Activated CD4-positive, alpha-beta memory T cell treated with anti-CD3 and anti-CD28 coated beads for 36 hours (primary cell): ENCODE data around the gene CAPRIN1. TPM values are rescaled to one million over a fixed set of nuclear protein-coding genes. Genes with fewer than 3 reads are reported as not detected.
"Not testable (repeated sequence)": the region's sequence is repeated elsewhere in the genome, so short reads cannot be mapped to it uniquely, and the experiment has no call there.

Experiments used
- CTCF ChIA-PET: fragments of 350-600 bp; sonication (Branson Sonifier 250); formaldehyde crosslinking; loops from one replicate; lab custom pipeline; 2021; ENCODE audit warnings: antibody characterized with exemption, inconsistent platforms; lab: Charles Lee
- POLR2A ChIA-PET: fragments of 350-600 bp; sonication (Branson Sonifier 250); formaldehyde crosslinking; loops from one replicate; lab custom pipeline; 2021; ENCODE audit warnings: antibody characterized with exemption; lab: Charles Lee
- DNase-seq: peaks from one replicate; pipeline ENCODE4 v3.0.0-alpha.2; 2020
- H3K27ac Mint-ChIP-seq: one replicate; pipeline ENCODE4 v1.8.0; 2021; ENCODE audit warnings: mixed read lengths
- H3K27me3 Mint-ChIP-seq: one replicate; pipeline ENCODE4 v1.8.0; 2021; ENCODE audit warnings: mixed read lengths
- H3K36me3 Mint-ChIP-seq: one replicate; pipeline ENCODE4 v1.8.0; 2021; ENCODE audit warnings: mixed read lengths
- H3K4me1 Mint-ChIP-seq: one replicate; pipeline ENCODE4 v1.8.0; 2021; ENCODE audit warnings: low read depth, mixed read lengths
- H3K4me3 Mint-ChIP-seq: one replicate; pipeline ENCODE4 v1.8.0; 2021; ENCODE audit warnings: mild to moderate bottlenecking, mixed read lengths
- H3K9me3 Mint-ChIP-seq: one replicate; pipeline ENCODE4 v1.8.0; 2021; ENCODE audit warnings: mixed read lengths
- intact Hi-C: fragments of 100-400 bp; cut with micrococcal nuclease; formaldehyde crosslinking; loops from one replicate; pipeline ENCODE4 v1.15.1; 2023
- total RNA-seq, 2 experiments: library from RNA; stranded (reverse); gene quantifications; one replicate each; pipeline ENCODE4 v1.2.3, GENCODE V29; 2021

CAPRIN1 gene
- total RNA-seq, 2 experiments from 2014 or later: 261 to 264 TPM

GRCh38 chr11:34071306-34071705, 19.8 kb downstream of the CAPRIN1 start:
- intact Hi-C loops, H3K27me3 Mint-ChIP-seq, H3K27ac Mint-ChIP-seq, DNase-seq, H3K4me3 Mint-ChIP-seq, H3K9me3 Mint-ChIP-seq: not testable (repeated sequence)
- Mint-ChIP-seq H3K4me1 (peaks cover 55% of the 10 kb centered on the region), H3K36me3 (peaks cover 21% of the 10 kb centered on the region)
- ChIA-PET CTCF (interaction anchor here (0.6 kb wide), 1 partner anchor 1331 kb away, joined by 6 read pairs; no protein-coding TSS in a partner anchor), POLR2A (interaction anchor here (0.6 kb wide), 1 partner anchor 87 kb away, joined by 3 read pairs; no protein-coding TSS in a partner anchor)

DNA sequence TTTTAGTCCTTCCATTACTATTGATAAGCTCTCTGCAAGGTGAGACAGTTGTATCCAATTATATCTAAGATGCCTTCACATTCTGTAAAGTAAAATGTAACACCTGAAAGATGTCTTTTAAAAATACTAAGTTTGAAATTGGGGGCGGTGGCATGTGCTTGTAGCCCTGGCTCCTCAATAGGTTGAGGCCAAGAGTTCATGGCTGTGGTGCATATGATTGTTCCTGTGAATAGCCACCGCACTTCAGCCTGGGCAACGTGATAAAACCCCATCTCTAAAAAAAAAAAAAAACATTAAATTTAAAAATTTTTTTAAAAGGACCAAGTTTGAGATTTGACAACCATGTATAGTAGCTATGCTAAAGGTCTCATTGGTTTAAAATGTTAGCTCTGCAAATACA, 20.5 kb downstream of the CAPRIN1 start:
- H3K36me3 Mint-ChIP-seq: peaks cover 23% of the 10 kb centered on the region
- no peak overlapping the region for H3K27ac Mint-ChIP-seq
- H3K27me3 Mint-ChIP-seq: no peaks in the 10 kb centered on the region
- intact Hi-C loops: no loop called here
- peaks cover 50% of the 10 kb centered on the region for H3K4me1 Mint-ChIP-seq
- POLR2A ChIA-PET: interaction anchor here (0.6 kb wide), 1 partner anchor 182 kb away, joined by 5 read pairs; no protein-coding TSS in a partner anchor
- no peak for DNase-seq
- CTCF ChIA-PET: interaction anchor here (0.6 kb wide), 1 partner anchor 1330 kb away, joined by 6 read pairs; no protein-coding TSS in a partner anchor
- H3K4me3 Mint-ChIP-seq: no peak overlapping the region
- no peaks in the 10 kb centered on the region for H3K9me3 Mint-ChIP-seq

DNA sequence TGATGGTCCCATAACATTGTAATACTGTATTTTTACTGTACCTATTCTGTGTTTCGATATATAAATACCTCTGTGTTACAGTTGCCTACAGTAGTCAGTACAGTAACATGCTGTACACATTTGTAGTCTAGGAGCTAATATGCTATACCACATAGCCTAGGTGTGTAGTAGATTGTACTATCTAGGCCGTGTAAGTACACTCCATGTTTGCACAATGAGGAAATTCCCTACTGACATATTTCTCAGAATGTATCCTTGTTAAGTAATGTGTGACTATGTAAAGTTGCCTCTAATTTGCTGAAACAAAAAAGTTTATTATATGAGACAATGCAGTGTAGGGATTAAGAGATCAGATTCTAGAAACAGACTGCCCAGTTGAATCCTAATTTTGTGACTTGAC, 21.3 kb downstream of the CAPRIN1 start:
- H3K27ac Mint-ChIP-seq: no peak overlapping the region

GRCh38 chr11:34074391-34074790, 22.9 kb downstream of the CAPRIN1 start:
- CTCF ChIA-PET: interaction anchor here (0.9 to 1.6 kb wide), 2 partner anchors 12 to 78 kb away, joined by 3 to 5 read pairs; no protein-coding TSS in a partner anchor
- Mint-ChIP-seq H3K9me3 (no peaks in the 10 kb centered on the region), H3K27ac (peak overlapping the region; percentile 52), H3K36me3 (peaks cover 33% of the 10 kb centered on the region), H3K4me3 (no peak overlapping the region), H3K4me1 (peaks cover 33% of the 10 kb centered on the region), H3K27me3 (no peaks in the 10 kb centered on the region)
- POLR2A ChIA-PET: interaction anchor here (0.6 to 0.7 kb wide), 2 partner anchors 12 kb away, joined by 3 to 7 read pairs; no protein-coding TSS in a partner anchor
- DNase-seq: no peak
- intact Hi-C loops: no loop called here

More for the DNA sequence above, 21.3 kb downstream of the CAPRIN1 start:
- Mint-ChIP-seq H3K36me3 (peaks cover 28% of the 10 kb centered on the region), H3K4me3 (no peak overlapping the region), H3K4me1 (peaks cover 43% of the 10 kb centered on the region), H3K9me3 (no peaks in the 10 kb centered on the region), H3K27me3 (no peaks in the 10 kb centered on the region)
- no peak for DNase-seq
- intact Hi-C loops: no loop called here
- ChIA-PET POLR2A (interaction anchor here (0.6 kb wide), 1 partner anchor 181 kb away, joined by 5 read pairs; no protein-coding TSS in a partner anchor), CTCF (no interaction called here)

GRCh38 chr11:34075178-34075820, 23.8 kb downstream of the CAPRIN1 start:
- Mint-ChIP-seq H3K36me3 (peaks cover 35% of the 10 kb centered on the region), H3K9me3 (no peaks in the 10 kb centered on the region), H3K27me3 (no peaks in the 10 kb centered on the region), H3K4me1 (peaks cover 26% of the 10 kb centered on the region), H3K27ac (peak overlapping the region; percentile 52), H3K4me3 (no peak overlapping the region)
- intact Hi-C loops: no loop called here
- DNase-seq: no peak
- CTCF ChIA-PET: interaction anchor here (1.0 to 2.6 kb wide), 2 partner anchors 10 to 12 kb away, joined by 4 to 7 read pairs; no protein-coding TSS in a partner anchor
- POLR2A ChIA-PET: no interaction called here

DNA sequence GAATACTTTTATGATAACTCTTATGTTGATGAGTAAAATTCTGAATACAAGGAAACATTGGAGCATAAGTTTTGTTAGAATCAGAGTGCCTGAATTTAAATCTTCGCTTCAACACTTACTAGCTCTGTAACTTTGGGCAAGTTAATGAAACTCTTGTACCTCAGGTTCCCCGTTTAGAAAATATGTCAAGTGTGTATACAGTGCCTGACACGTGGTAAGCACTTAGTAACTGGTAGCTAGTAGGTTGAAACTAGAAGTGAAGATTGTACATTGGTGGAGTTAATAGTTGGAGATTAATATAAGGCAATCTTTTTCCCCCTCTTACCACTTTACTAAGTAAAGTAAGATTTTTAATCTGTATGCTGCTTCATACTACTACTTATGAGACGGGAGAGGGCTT, 29.1 kb downstream of the CAPRIN1 start:
- no peaks in the 10 kb centered on the region for H3K27me3 Mint-ChIP-seq
- POLR2A ChIA-PET: no interaction called here

GRCh38 chr11:34084637-34085036, 33.1 kb downstream of the CAPRIN1 start:
- H3K4me1 Mint-ChIP-seq: peaks cover 33% of the 10 kb centered on the region
- no peak for DNase-seq
- no peaks in the 10 kb centered on the region for H3K27me3 Mint-ChIP-seq
- peaks cover 56% of the 10 kb centered on the region for H3K36me3 Mint-ChIP-seq
- intact Hi-C loops: loop anchor here (2.0 kb wide), 1 partner anchor 16 kb away; no protein-coding TSS in a partner anchor
- H3K27ac Mint-ChIP-seq: peak overlapping the region; percentile 44
- POLR2A ChIA-PET: no interaction called here
- H3K9me3 Mint-ChIP-seq: no peaks in the 10 kb centered on the region
- no peak overlapping the region for H3K4me3 Mint-ChIP-seq
- CTCF ChIA-PET: interaction anchor here (1.0 to 1.1 kb wide), 2 partner anchors 25 to 428 kb away, joined by 3 read pairs; no protein-coding TSS in a partner anchor

More for the DNA sequence above, 29.1 kb downstream of the CAPRIN1 start:
- CTCF ChIA-PET: interaction anchor here (0.8 to 1.3 kb wide), 3 partner anchors 8 to 84 kb away, joined by 3 to 4 read pairs (median 4); no protein-coding TSS in a partner anchor
- DNase-seq: no peak
- intact Hi-C loops: no loop called here
- Mint-ChIP-seq H3K9me3 (no peaks in the 10 kb centered on the region), H3K4me1 (peaks cover 19% of the 10 kb centered on the region), H3K36me3 (peaks cover 54% of the 10 kb centered on the region), H3K4me3 (no peak overlapping the region), H3K27ac (no peak overlapping the region)

GRCh38 chr11:34086554-34087283, 35.2 kb downstream of the CAPRIN1 start:
- intact Hi-C loops: loop anchor here (2.0 kb wide), 1 partner anchor 18 kb away; the partner anchor contains the start of gene NAT10
- H3K4me3 Mint-ChIP-seq: no peak overlapping the region
- ChIA-PET CTCF (interaction anchor here (0.7 to 1.4 kb wide), 2 partner anchors 13 to 90 kb away, joined by 3 read pairs; no protein-coding TSS in a partner anchor), POLR2A (no interaction called here)
- H3K4me1 Mint-ChIP-seq: peaks cover 28% of the 10 kb centered on the region
- no peak for DNase-seq
- peak overlapping the region; percentile 55 for H3K27ac Mint-ChIP-seq
- no peaks in the 10 kb centered on the region for H3K9me3 Mint-ChIP-seq
- H3K36me3 Mint-ChIP-seq: peaks cover 63% of the 10 kb centered on the region
- no peaks in the 10 kb centered on the region for H3K27me3 Mint-ChIP-seq

- Mint-ChIP-seq H3K9me3 (no peaks in the 10 kb centered on the region), H3K36me3 (peaks cover 48% of the 10 kb centered on the region), H3K4me1 (peaks cover 5% of the 10 kb centered on the region), H3K27me3 (no peaks in the 10 kb centered on the region), H3K4me3 (no peak overlapping the region), H3K27ac (no peak overlapping the region)
- ChIA-PET CTCF (no interaction called here), POLR2A (no interaction called here)
- no peak for DNase-seq
- intact Hi-C loops: no loop called here
These were observed 40.3 kb downstream of the CAPRIN1 start for GRCh38 chr11:34091825-34092224.

DNA sequence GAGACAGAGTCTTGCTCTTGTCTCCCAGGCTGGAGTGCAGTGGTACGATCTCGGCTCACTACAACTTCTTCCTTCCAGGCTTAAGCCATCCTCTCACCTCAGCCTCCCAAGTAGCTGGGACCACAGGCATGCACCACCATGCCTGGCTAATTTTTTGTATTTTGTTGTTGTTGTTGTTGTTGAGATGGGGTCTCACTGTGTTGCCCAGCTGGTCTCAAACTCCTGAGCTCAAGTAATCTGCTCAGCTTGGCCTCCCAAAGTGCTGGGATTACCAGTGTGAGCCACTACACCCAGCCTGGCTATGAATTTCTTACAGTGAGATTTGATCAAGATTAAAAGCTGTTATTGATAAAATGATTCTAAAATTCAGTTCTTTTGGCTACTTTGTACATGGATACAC, 43.4 kb downstream of the CAPRIN1 start:
- Mint-ChIP-seq H3K36me3 (peaks cover 51% of the 10 kb centered on the region), H3K27ac (peak overlapping the region; percentile 56)
- DNase-seq, H3K4me1 Mint-ChIP-seq, H3K4me3 Mint-ChIP-seq, H3K9me3 Mint-ChIP-seq, intact Hi-C loops, H3K27me3 Mint-ChIP-seq: not testable (repeated sequence)
- CTCF ChIA-PET: interaction anchor here (1.5 kb wide), 1 partner anchor 10 kb away, joined by 5 read pairs; the partner anchor contains the start of gene NAT10
- POLR2A ChIA-PET: interaction anchor here (0.6 to 1.2 kb wide), 4 partner anchors 8 to 12 kb away, joined by 3 to 7 read pairs (median 3); partner anchors contain the start of gene NAT10

- Mint-ChIP-seq H3K27me3 (no peaks in the 10 kb centered on the region), H3K27ac (no peak overlapping the region), H3K36me3 (peaks cover 30% of the 10 kb centered on the region), H3K9me3 (no peaks in the 10 kb centered on the region), H3K4me1 (peaks cover 4% of the 10 kb centered on the region), H3K4me3 (no peak overlapping the region)
- POLR2A ChIA-PET: no interaction called here
- intact Hi-C loops: no loop called here
- CTCF ChIA-PET: interaction anchor here (1.1 kb wide), 1 partner anchor 34 kb away, joined by 3 read pairs; no protein-coding TSS in a partner anchor
- no peak for DNase-seq
These were observed 47.3 kb downstream of the CAPRIN1 start for GRCh38 chr11:34098813-34099212.
